Tibial nerve (tissue), 3 donors: Measurements from ENCODE around the gene KCNA10.

Experiments
- POLR2A ChIP-seq, 2 donors: fragments of 450-650 bp; IDR thresholded peaks; one replicate each; pipeline ENCODE4 v1.6.1; 2017; ENCODE audit warnings: antibody characterized with exemption in 2 of 2, mild to moderate bottlenecking in 2 of 2, moderate library complexity in 2 of 2
- TF ChIP-seq, protein P1 (sequence below), 5 experiments: fragments of 200-600 bp in 3 of 5; fragments of 450-650 bp in 2 of 5; sonication (generic) in 3 of 5; IDR thresholded peaks; one replicate each; pipeline ENCODE4 v1.5.1; 2016 to 2019; ENCODE audit warnings: antibody characterized with exemption in 5 of 5, mild to moderate bottlenecking in 3 of 5, moderate library complexity in 2 of 5

GRCh38 chr1:110554871-110555801, 36.2 kb upstream of the KCNA10 start:
- TF ChIP-seq, protein P1, sequence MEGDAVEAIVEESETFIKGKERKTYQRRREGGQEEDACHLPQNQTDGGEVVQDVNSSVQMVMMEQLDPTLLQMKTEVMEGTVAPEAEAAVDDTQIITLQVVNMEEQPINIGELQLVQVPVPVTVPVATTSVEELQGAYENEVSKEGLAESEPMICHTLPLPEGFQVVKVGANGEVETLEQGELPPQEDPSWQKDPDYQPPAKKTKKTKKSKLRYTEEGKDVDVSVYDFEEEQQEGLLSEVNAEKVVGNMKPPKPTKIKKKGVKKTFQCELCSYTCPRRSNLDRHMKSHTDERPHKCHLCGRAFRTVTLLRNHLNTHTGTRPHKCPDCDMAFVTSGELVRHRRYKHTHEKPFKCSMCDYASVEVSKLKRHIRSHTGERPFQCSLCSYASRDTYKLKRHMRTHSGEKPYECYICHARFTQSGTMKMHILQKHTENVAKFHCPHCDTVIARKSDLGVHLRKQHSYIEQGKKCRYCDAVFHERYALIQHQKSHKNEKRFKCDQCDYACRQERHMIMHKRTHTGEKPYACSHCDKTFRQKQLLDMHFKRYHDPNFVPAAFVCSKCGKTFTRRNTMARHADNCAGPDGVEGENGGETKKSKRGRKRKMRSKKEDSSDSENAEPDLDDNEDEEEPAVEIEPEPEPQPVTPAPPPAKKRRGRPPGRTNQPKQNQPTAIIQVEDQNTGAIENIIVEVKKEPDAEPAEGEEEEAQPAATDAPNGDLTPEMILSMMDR (IDR thresholded peaks at IDR 0.05) = peak; percentile 56 to 79 (median 74)
- TF ChIP-seq POLR2A (IDR thresholded peaks at IDR 0.05) = no peak
